Heart right ventricle (tissue), 16 donors: ENCODE results near the gene PDE4D. TPM values are rescaled to one million over a fixed set of nuclear protein-coding genes. Genes with fewer than 3 reads are reported as not detected.
A peak's percentile ranks its signal among the peaks of the same experiment; 100 is the strongest.

ENCODE experiments used
- ATAC-seq, 8 donors: fragments of 200-7000 bp; cut with Tn5 transposase; one replicate each; pipeline ENCODE4 v1.9.1; 2020; ENCODE audit warnings: mild to moderate bottlenecking in 8 of 8, moderate library complexity in 8 of 8, moderate number of reproducible peaks in 1 of 8
- DNase-seq, 2 donors: peaks; one replicate each; pipeline ENCODE4 v3.0.0-alpha.2; 2020
- H3K27ac ChIP-seq, 10 donors: fragments of 200-600 bp; sonication (generic) in 2 of 10; one replicate each; pipeline versions ENCODE4 v1.5.0 to v1.8.0; 2020 to 2022; ENCODE audit warnings: mild to moderate bottlenecking in 3 of 10
- H3K27me3 ChIP-seq, 7 donors: fragments of 200-600 bp; one replicate each; pipeline ENCODE4 v1.8.0; 2021 to 2022; ENCODE audit warnings: mild to moderate bottlenecking in 2 of 7
- H3K36me3 ChIP-seq, 9 donors: fragments of 200-600 bp; sonication (generic) in 1 of 9; one replicate each; pipeline versions ENCODE4 v1.5.0 to v1.8.0; 2020 to 2022; ENCODE audit warnings: mild to moderate bottlenecking in 2 of 9
- H3K4me1 ChIP-seq, 9 donors: fragments of 200-600 bp; sonication (generic) in 1 of 9; one replicate each; pipeline versions ENCODE4 v1.5.0 to v1.8.0; 2020 to 2022; ENCODE audit warnings: mild to moderate bottlenecking in 4 of 9
- H3K4me3 ChIP-seq, 10 donors: fragments of 200-600 bp; sonication (generic) in 2 of 10; one replicate each; pipeline versions ENCODE4 v1.5.0 to v1.8.0; 2020 to 2022; ENCODE audit warnings: mild to moderate bottlenecking in 7 of 10, moderate library complexity in 2 of 10
- H3K9me3 ChIP-seq, 11 donors: fragments of 200-600 bp in 10 of 11; sonication (generic) in 2 of 11; one replicate each; pipeline versions ENCODE4 v1.5.0 to v1.8.0; 2013 to 2022; ENCODE audit warnings: mild to moderate bottlenecking in 2 of 11, control low read depth in 1 of 11, moderate library complexity in 1 of 11
- CTCF ChIP-seq, 9 donors: fragments of 200-600 bp; sonication (generic) in 2 of 9; IDR thresholded peaks; one replicate each; pipeline versions ENCODE4 v1.5.0 to v1.8.0; 2021 to 2022; ENCODE audit warnings: antibody characterized with exemption in 9 of 9, mild to moderate bottlenecking in 5 of 9, moderate library complexity in 1 of 9
- WGBS, 2 donors: extraction: QIAGEN DNeasy Blood & Tissue Kit; methylation state at CpG; one replicate each; pipeline ENCODE4 v1.1.7; 2013; ENCODE audit warnings: inconsistent platforms in 1 of 2; 5-methylcytosine and 5-hydroxymethylcytosine counted together
- intact Hi-C, 10 donors: fragments of 100-400 bp; cut with DNase I; formaldehyde crosslinking; loops; one replicate each; pipeline versions ENCODE4 v1.11.1 to v1.14.2; 2022
- polyA plus RNA-seq, 2 donors: library from polyadenylated mRNA; stranded (reverse); fragments of 200-250 nt; gene quantifications; one replicate each; pipeline ENCODE4 v1.2.3, GENCODE V29; 2013
- total RNA-seq, 10 donors: library from RNA; stranded (reverse); fragmentation: NEBNext Ultra II Directional in 3 of 10; extraction: Animal tissue kit (Norgen Biotek cat#: 25700) in 3 of 10; gene quantifications; one replicate each; pipeline versions ENCODE4 v1.2.1 to v1.2.4, GENCODE V29; 2021 to 2023
- donor health status: Arrhythmogenic right ventricular cardiomyopathy.
- donor health status: ischemic (EF 13 %, LVEDD 7.1; RV severe dilation, severe dysfunction).
- donor health status: healthy with polysubstance abuse.
- donor health status: DM: no; HTN: yes; CAD: no.
- donor health status: DM: no; HTN: no; CAD: no.
- donor health status: ischemic (EF 25% LVEDD 6.9; RV normal size, moderate dysfunction).
- donor health status: ischemic (EF 25% LVEDD 5.7; RV mildly dilated, moderate dysfunction).
- donor health status: healthy.
- donor health status: DM: yes; HTN: yes; CAD: no.
- donor health status: Ischemic cardiomyopathy.
- donor health status: ischemic (EF 35%, LVEDD 5.7; RV mildly dilated, moderate dysfunction).
- donor health status: nonischemic (EF 11% LVEDD 7.7; RV severe dilation, severe dysfunction).
- donor health status: DM: yes; HTN: yes; CAD: no.
- donor health status: PGD.
- donor health status: ischemic (EF 29% LVEDD 5.4; RV normal size, mild dysfunction).
- donor health status: nonischemic (EF 23%, LVEDD 6.1; RV moderate dilation, normal function).

The PDE4D gene
- total and polyA plus RNA-seq, 12 donors, result 5.8 to 83.2 (median 39.5) TPM

DNA sequence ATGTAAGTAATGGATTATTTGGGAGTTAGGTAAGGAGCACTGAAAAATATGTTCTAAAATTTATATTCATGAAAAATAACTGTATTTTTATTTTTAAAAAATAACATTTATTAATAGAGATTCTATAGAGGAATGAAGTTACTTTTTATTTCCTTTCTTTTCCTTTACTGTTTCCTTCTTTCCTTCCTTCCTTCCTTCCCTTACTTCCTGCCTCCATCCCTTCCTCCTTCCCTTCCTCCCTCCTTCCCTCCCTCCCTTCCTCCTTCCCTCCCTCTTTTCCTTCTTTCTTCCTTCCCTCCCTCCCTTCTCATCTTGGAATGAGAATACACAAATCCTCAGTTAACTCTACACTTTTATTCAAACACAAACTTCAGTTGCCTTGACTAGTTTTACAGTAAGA is 750.6 kb downstream of the PDE4D start:
- no peak for TF ChIP-seq CTCF (IDR thresholded peaks at IDR 0.05)
- H3K4me3 ChIP-seq, result no peak overlapping the region

GRCh38 chr5:59142138-59142537 is 751.4 kb downstream of the PDE4D start:
- Histone ChIP-seq H3K36me3 (no peaks in the 10 kb centered on the region), H3K9me3 (no peaks in the 10 kb centered on the region), H3K27me3 (no peaks in the 10 kb centered on the region), H3K4me3 (no peak overlapping the region), H3K27ac (no peak overlapping the region), H3K4me1 (peaks cover 0 to 35% (median 7%) of the 10 kb centered on the region in 9 donors)
- TF ChIP-seq CTCF (IDR thresholded peaks at IDR 0.05), result no peak
- intact Hi-C loops, result no loop called here
- 96 to 99% methylated on average over 2 of the region's 2 CpGs for WGBS, 2 donors
- no peak for DNase-seq
- ATAC-seq, result no peak

More for the DNA sequence above, 750.6 kb downstream of the PDE4D start:
- Histone ChIP-seq H3K27ac (peak overlapping the region in 6 of 10 donors; percentile 5 to 73 (median 59)), H3K27me3 (no peaks in the 10 kb centered on the region), H3K36me3 (no peaks in the 10 kb centered on the region), H3K9me3 (no peaks in the 10 kb centered on the region), H3K4me1 (peaks cover 0 to 35% (median 7%) of the 10 kb centered on the region in 9 donors)
- no peak for DNase-seq
- intact Hi-C loops, result no loop called here
- no peak for ATAC-seq

- DNase-seq (no peak), ATAC-seq (no peak)
- no peaks in the 10 kb centered on the region for H3K27me3 ChIP-seq
- WGBS, 2 donors, result 94% methylated on average over 2 of the region's 2 CpGs
- intact Hi-C loops, result no loop called here
- H3K9me3 ChIP-seq, result no peaks in the 10 kb centered on the region
- no peak for TF ChIP-seq CTCF (IDR thresholded peaks at IDR 0.05)
- no peak overlapping the region for H3K27ac ChIP-seq
- H3K4me3 ChIP-seq, result no peak overlapping the region
- peaks cover 0 to 35% (median 7%) of the 10 kb centered on the region in 9 donors for H3K4me1 ChIP-seq
- no peaks in the 10 kb centered on the region for H3K36me3 ChIP-seq
Measured at GRCh38 chr5:59140133-59140532, 753.4 kb downstream of the PDE4D start.

- no peak overlapping the region for H3K4me3 ChIP-seq
- H3K9me3 ChIP-seq, result no peaks in the 10 kb centered on the region
- 67 to 98% methylated on average over 1 of the region's 1 CpG for WGBS, 2 donors
- H3K36me3 ChIP-seq, result no peaks in the 10 kb centered on the region
- DNase-seq (no peak), ATAC-seq (no peak)
- H3K27ac ChIP-seq, result no peak overlapping the region
- intact Hi-C loops, result no loop called here
- TF ChIP-seq CTCF (IDR thresholded peaks at IDR 0.05), result no peak
- H3K4me1 ChIP-seq, result peaks cover 0 to 35% (median 7%) of the 10 kb centered on the region in 9 donors
- H3K27me3 ChIP-seq, result no peaks in the 10 kb centered on the region
Measured at GRCh38 chr5:59139695-59140094, 753.8 kb downstream of the PDE4D start.
